ENCODE results near the gene CCDC88B.

DNA sequence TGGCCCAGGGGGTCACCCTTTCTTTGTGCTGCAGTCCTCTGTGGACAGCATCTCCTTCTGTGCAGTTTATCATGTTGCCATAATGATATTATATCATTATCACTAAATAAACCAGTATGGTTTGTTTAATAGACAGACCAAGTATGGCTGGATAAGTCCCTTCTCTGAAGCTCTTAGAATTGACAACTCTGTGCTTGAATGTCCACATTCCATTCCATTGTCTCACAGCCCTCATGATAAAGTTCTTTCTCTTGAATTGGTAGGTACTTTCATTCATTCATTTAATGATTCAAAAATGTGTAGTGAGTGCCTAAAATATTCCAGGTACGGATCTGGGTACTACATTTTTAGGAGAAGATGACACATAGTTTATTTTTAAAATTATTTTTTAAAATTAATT, 26.7 kb downstream of the CCDC88B start:
- TF ChIP-seq EP300 (IDR thresholded peaks at IDR 0.05) = no peak
- no peak for TF ChIP-seq POLR2A (IDR thresholded peaks at IDR 0.05)
- TF ChIP-seq, protein P1, sequence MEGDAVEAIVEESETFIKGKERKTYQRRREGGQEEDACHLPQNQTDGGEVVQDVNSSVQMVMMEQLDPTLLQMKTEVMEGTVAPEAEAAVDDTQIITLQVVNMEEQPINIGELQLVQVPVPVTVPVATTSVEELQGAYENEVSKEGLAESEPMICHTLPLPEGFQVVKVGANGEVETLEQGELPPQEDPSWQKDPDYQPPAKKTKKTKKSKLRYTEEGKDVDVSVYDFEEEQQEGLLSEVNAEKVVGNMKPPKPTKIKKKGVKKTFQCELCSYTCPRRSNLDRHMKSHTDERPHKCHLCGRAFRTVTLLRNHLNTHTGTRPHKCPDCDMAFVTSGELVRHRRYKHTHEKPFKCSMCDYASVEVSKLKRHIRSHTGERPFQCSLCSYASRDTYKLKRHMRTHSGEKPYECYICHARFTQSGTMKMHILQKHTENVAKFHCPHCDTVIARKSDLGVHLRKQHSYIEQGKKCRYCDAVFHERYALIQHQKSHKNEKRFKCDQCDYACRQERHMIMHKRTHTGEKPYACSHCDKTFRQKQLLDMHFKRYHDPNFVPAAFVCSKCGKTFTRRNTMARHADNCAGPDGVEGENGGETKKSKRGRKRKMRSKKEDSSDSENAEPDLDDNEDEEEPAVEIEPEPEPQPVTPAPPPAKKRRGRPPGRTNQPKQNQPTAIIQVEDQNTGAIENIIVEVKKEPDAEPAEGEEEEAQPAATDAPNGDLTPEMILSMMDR (IDR thresholded peaks at IDR 0.05) = no peak
